Measurements from ENCODE around the gene LRRC45.

Gene LRRC45

GRCh38 chr17:82034371-82035011 lies 11.4 kb downstream of the LRRC45 start:
- Histone ChIP-seq H3K36me3 (ENCODE audit: control insufficient read depth in 2 of 2, insufficient read depth in 1 of 2, low read length in 2 of 2) (peaks cover 0 to 41% of the 10 kb centered on the region in 2 experiments; a peak in 1 of 3 replicates), H3K9me3 (ENCODE audit: control insufficient read depth, insufficient read depth, low read depth, low read length) (no peaks in the 10 kb centered on the region), H3K4me3 (ENCODE audit: low read depth, low read length) (no peak overlapping the region), H3K27ac (ENCODE audit: extremely low read depth, low read depth, low read length) (peak overlapping the region; percentile 29), H3K4me1 (ENCODE audit: control insufficient read depth, insufficient read depth, low read length) (peaks cover 10% of the 10 kb centered on the region)
- CTCF ChIA-PET, result interaction anchor here (1.0 to 7.2 kb wide), 6 partner anchors 9 to 120 kb away, joined by 3 to 42 read pairs (median 4); partner anchors contain the start of genes CENPX and LRRC45
- POLR2A ChIA-PET, result interaction anchor here (1.1 to 6.0 kb wide), 7 partner anchors 12 to 75 kb away, joined by 3 to 56 read pairs (median 5); partner anchors contain the start of genes CENPX, GPS1, LRRC45 and RFNG
- TF ChIP-seq KLF1 (tag by site-specific recombination; IDR thresholded peaks at IDR 0.05) (peak; percentile 51), GLIS2 (tag by site-specific recombination; IDR thresholded peaks at IDR 0.05) (0 out of 2 replicates have a peak, but pooled peaks have one; percentile 14), ZNF146 (tag by site-specific recombination; IDR thresholded peaks at IDR 0.05) (peak; percentile 71), ZNF580 (tag by site-specific recombination; IDR thresholded peaks at IDR 0.05) (no peak), GLIS1 (tag by site-specific recombination; IDR thresholded peaks at IDR 0.05) (peak; percentile 77), ZIC2 (tag by site-specific recombination; IDR thresholded peaks at IDR 0.05) (peak; percentile 84), TCF7L2 (IDR thresholded peaks at IDR 0.05; ENCODE audit: borderline replicate concordance, low read depth, low read length) (0 out of 2 replicates have a peak, but pooled peaks have one; percentile 34), BCL11B (tag by site-specific recombination; IDR thresholded peaks at IDR 0.05; ENCODE audit: low read depth) (0 out of 2 replicates have a peak, but pooled peaks have one; percentile 27), PATZ1 (tag by site-specific recombination; IDR thresholded peaks at IDR 0.05) (peak; percentile 64), IKZF3 (tag by site-specific recombination; IDR thresholded peaks at IDR 0.05) (peak; percentile 70; the same call in 1 of the 2 replicates), SP3 (tag by site-specific recombination; IDR thresholded peaks at IDR 0.05) (peak; percentile 28), SP2 (tag by site-specific recombination; IDR thresholded peaks at IDR 0.05) (peak; percentile 93), SP7 (tag by site-specific recombination; IDR thresholded peaks at IDR 0.05) (peak; percentile 27; the same call in 1 of the 2 replicates), ZNF174 (tag by site-specific recombination; IDR thresholded peaks at IDR 0.05) (no peak), ZNF341 (tag by site-specific recombination; IDR thresholded peaks at IDR 0.05; ENCODE audit: low read depth) (peak; percentile 50), ZBTB26 (tag by site-specific recombination; optimal IDR thresholded peaks at IDR 0.05) (peak; percentile 18), ZEB2 (tag by site-specific recombination; IDR thresholded peaks at IDR 0.05) (0 out of 2 replicates have a peak, but pooled peaks have one; percentile 13), ZBTB8A (tag by site-specific recombination; IDR thresholded peaks at IDR 0.05) (peak; percentile 93), BCL11A (tag by site-specific recombination; IDR thresholded peaks at IDR 0.05; ENCODE audit: low read depth) (no peak), ZNF600 (tag by site-specific recombination; IDR thresholded peaks at IDR 0.05) (peak; percentile 87), GFI1B (tag by site-specific recombination; IDR thresholded peaks at IDR 0.05) (no peak), ZNF629 (tag by site-specific recombination; IDR thresholded peaks at IDR 0.05) (no peak), ZFP69B (tag by site-specific recombination; IDR thresholded peaks at IDR 0.05) (peak; percentile 74; the same call in 1 of the 2 replicates)
- TF ChIP-seq, protein P1, sequence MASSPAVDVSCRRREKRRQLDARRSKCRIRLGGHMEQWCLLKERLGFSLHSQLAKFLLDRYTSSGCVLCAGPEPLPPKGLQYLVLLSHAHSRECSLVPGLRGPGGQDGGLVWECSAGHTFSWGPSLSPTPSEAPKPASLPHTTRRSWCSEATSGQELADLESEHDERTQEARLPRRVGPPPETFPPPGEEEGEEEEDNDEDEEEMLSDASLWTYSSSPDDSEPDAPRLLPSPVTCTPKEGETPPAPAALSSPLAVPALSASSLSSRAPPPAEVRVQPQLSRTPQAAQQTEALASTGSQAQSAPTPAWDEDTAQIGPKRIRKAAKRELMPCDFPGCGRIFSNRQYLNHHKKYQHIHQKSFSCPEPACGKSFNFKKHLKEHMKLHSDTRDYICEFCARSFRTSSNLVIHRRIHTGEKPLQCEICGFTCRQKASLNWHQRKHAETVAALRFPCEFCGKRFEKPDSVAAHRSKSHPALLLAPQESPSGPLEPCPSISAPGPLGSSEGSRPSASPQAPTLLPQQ (tag by site-specific recombination; IDR thresholded peaks at IDR 0.05), result peak; percentile 80
- TF ChIP-seq, protein P2, sequence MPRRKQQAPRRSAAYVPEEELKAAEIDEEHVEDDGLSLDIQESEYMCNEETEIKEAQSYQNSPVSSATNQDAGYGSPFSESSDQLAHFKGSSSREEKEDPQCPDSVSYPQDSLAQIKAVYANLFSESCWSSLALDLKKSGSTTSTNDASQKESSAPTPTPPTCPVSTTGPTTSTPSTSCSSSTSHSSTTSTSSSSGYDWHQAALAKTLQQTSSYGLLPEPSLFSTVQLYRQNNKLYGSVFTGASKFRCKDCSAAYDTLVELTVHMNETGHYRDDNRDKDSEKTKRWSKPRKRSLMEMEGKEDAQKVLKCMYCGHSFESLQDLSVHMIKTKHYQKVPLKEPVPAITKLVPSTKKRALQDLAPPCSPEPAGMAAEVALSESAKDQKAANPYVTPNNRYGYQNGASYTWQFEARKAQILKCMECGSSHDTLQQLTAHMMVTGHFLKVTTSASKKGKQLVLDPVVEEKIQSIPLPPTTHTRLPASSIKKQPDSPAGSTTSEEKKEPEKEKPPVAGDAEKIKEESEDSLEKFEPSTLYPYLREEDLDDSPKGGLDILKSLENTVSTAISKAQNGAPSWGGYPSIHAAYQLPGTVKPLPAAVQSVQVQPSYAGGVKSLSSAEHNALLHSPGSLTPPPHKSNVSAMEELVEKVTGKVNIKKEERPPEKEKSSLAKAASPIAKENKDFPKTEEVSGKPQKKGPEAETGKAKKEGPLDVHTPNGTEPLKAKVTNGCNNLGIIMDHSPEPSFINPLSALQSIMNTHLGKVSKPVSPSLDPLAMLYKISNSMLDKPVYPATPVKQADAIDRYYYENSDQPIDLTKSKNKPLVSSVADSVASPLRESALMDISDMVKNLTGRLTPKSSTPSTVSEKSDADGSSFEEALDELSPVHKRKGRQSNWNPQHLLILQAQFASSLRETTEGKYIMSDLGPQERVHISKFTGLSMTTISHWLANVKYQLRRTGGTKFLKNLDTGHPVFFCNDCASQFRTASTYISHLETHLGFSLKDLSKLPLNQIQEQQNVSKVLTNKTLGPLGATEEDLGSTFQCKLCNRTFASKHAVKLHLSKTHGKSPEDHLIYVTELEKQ (tag by site-specific recombination; IDR thresholded peaks at IDR 0.05; ENCODE audit: borderline replicate concordance), result no peak
- TF ChIP-seq, protein P3, sequence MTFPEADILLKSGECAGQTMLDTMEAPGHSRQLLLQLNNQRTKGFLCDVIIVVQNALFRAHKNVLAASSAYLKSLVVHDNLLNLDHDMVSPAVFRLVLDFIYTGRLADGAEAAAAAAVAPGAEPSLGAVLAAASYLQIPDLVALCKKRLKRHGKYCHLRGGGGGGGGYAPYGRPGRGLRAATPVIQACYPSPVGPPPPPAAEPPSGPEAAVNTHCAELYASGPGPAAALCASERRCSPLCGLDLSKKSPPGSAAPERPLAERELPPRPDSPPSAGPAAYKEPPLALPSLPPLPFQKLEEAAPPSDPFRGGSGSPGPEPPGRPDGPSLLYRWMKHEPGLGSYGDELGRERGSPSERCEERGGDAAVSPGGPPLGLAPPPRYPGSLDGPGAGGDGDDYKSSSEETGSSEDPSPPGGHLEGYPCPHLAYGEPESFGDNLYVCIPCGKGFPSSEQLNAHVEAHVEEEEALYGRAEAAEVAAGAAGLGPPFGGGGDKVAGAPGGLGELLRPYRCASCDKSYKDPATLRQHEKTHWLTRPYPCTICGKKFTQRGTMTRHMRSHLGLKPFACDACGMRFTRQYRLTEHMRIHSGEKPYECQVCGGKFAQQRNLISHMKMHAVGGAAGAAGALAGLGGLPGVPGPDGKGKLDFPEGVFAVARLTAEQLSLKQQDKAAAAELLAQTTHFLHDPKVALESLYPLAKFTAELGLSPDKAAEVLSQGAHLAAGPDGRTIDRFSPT (tag by site-specific recombination; IDR thresholded peaks at IDR 0.05), result peak; percentile 63

Data from HEK293 (cell line).